Osteocyte (in vitro differentiated cells): ENCODE results near the gene JAZF1. TPM values are rescaled to one million over a fixed set of nuclear protein-coding genes. Genes with fewer than 3 reads are reported as not detected.

Experiments used
- DNase-seq: peaks from one replicate; pipeline ENCODE4 v3.0.0; 2021; ENCODE audit warnings: mixed read lengths; ENCODE audit not compliant: unreplicated experiment; ENCODE audit errors: extremely low spot score
- H3K27ac Mint-ChIP-seq: one replicate; pipeline ENCODE4 v1.8.0; 2021; ENCODE audit warnings: mild to moderate bottlenecking, mixed read lengths; ENCODE audit not compliant: unreplicated experiment
- H3K27me3 Mint-ChIP-seq: one replicate; pipeline ENCODE4 v1.8.0; 2021; ENCODE audit warnings: mixed read lengths; ENCODE audit not compliant: unreplicated experiment
- H3K36me3 Mint-ChIP-seq: one replicate; pipeline ENCODE4 v1.8.0; 2021; ENCODE audit warnings: mixed read lengths; ENCODE audit not compliant: unreplicated experiment
- H3K4me1 Mint-ChIP-seq: one replicate; pipeline ENCODE4 v1.8.0; 2021; ENCODE audit warnings: mixed read lengths; ENCODE audit not compliant: unreplicated experiment
- H3K4me3 Mint-ChIP-seq: one replicate; pipeline ENCODE4 v1.8.0; 2021; ENCODE audit warnings: mild to moderate bottlenecking, moderate library complexity, mixed read lengths; ENCODE audit not compliant: unreplicated experiment
- H3K9me3 Mint-ChIP-seq: one replicate; pipeline ENCODE4 v1.8.0; 2021; ENCODE audit warnings: mixed read lengths; ENCODE audit not compliant: unreplicated experiment
- CTCF ChIP-seq: fragments of 200-600 bp; sonication (generic); IDR thresholded peaks from 2 replicates; pipeline ENCODE4 v1.5.0; 2021; ENCODE audit warnings: antibody characterized with exemption, mild to moderate bottlenecking, moderate library complexity
- total RNA-seq: library from RNA; stranded (reverse); gene quantifications from 2 replicates; pipeline ENCODE4 v1.2.1, GENCODE V29; 2021

Gene JAZF1
- total RNA-seq, 1 donor from 2014 or later, result 19.8 TPM

- no peaks in the 10 kb centered on the region for H3K36me3 Mint-ChIP-seq
- H3K27me3 Mint-ChIP-seq, result peaks cover 13% of the 10 kb centered on the region
- no peak for DNase-seq
- no peaks in the 10 kb centered on the region for H3K9me3 Mint-ChIP-seq
- no peaks in the 10 kb centered on the region for H3K4me1 Mint-ChIP-seq
- H3K4me3 Mint-ChIP-seq, result no peak overlapping the region
- TF ChIP-seq CTCF, result no peak
- no peak overlapping the region for H3K27ac Mint-ChIP-seq
These were observed 44.1 kb upstream of the JAZF1 start for GRCh38 chr7:28224675-28225074.

GRCh38 chr7:28224172-28224571 is 43.6 kb upstream of the JAZF1 start:
- no peak overlapping the region for H3K4me3 Mint-ChIP-seq

GRCh38 chr7:28222636-28223035 is 42.0 kb upstream of the JAZF1 start:
- Mint-ChIP-seq H3K27me3 (peaks cover 18% of the 10 kb centered on the region), H3K36me3 (no peaks in the 10 kb centered on the region), H3K4me3 (no peak overlapping the region), H3K27ac (no peak overlapping the region), H3K4me1 (no peaks in the 10 kb centered on the region), H3K9me3 (no peaks in the 10 kb centered on the region)
- TF ChIP-seq CTCF, result no peak
- no peak for DNase-seq

More at GRCh38 chr7:28224172-28224571, 43.6 kb upstream of the JAZF1 start:
- no peaks in the 10 kb centered on the region for H3K4me1 Mint-ChIP-seq
- no peaks in the 10 kb centered on the region for H3K9me3 Mint-ChIP-seq
- H3K36me3 Mint-ChIP-seq, result no peaks in the 10 kb centered on the region
- no peak overlapping the region for H3K27ac Mint-ChIP-seq
- no peak for DNase-seq
- no peak for TF ChIP-seq CTCF
- peaks cover 13% of the 10 kb centered on the region for H3K27me3 Mint-ChIP-seq

- H3K9me3 Mint-ChIP-seq, result no peaks in the 10 kb centered on the region
- no peak overlapping the region for H3K27ac Mint-ChIP-seq
- peaks cover 19% of the 10 kb centered on the region for H3K27me3 Mint-ChIP-seq
- TF ChIP-seq CTCF, result no peak
- no peak overlapping the region for H3K4me3 Mint-ChIP-seq
- H3K4me1 Mint-ChIP-seq, result no peaks in the 10 kb centered on the region
- no peaks in the 10 kb centered on the region for H3K36me3 Mint-ChIP-seq
- DNase-seq, result no peak
These were observed 39.2 kb upstream of the JAZF1 start for GRCh38 chr7:28219793-28220192.

- no peak for TF ChIP-seq CTCF
- Mint-ChIP-seq H3K27ac (no peak overlapping the region), H3K9me3 (no peaks in the 10 kb centered on the region), H3K36me3 (no peaks in the 10 kb centered on the region), H3K27me3 (peaks cover 15% of the 10 kb centered on the region), H3K4me1 (no peaks in the 10 kb centered on the region), H3K4me3 (no peak overlapping the region)
- no peak for DNase-seq
These were observed 36.5 kb upstream of the JAZF1 start for GRCh38 chr7:28217143-28217542.
